HG03139 (cell line): ENCODE data around the gene GDPD5.

Experiments
- ATAC-seq: cut with Tn5 transposase; IDR thresholded peaks from one replicate; pipeline ENCODE4 v1.9.1; 2021; ENCODE audit not compliant: unreplicated experiment

GDPD5 gene

GRCh38 chr11:75473684-75474083 is 52.1 kb downstream of the GDPD5 start:
- ATAC-seq = no peak

GRCh38 chr11:75472081-75472732 is 53.5 kb downstream of the GDPD5 start:
- no peak for ATAC-seq

GRCh38 chr11:75471176-75471973 is 54.4 kb downstream of the GDPD5 start:
- no peak for ATAC-seq

GRCh38 chr11:75470476-75471080 is 55.2 kb downstream of the GDPD5 start:
- no peak for ATAC-seq

- ATAC-seq = no peak
Observed at GRCh38 chr11:75469785-75470405, 55.8 kb downstream of the GDPD5 start.

- no peak for ATAC-seq
Observed at GRCh38 chr11:75468534-75469340, 57.0 kb downstream of the GDPD5 start.

- no peak for ATAC-seq
Observed at GRCh38 chr11:75467881-75468280, 57.9 kb downstream of the GDPD5 start.

- ATAC-seq = no peak
Observed at GRCh38 chr11:75467311-75467710, 58.4 kb downstream of the GDPD5 start.

- no peak for ATAC-seq
Observed at GRCh38 chr11:75465701-75466531, 59.8 kb downstream of the GDPD5 start.

GRCh38 chr11:75463106-75463774 is 62.5 kb downstream of the GDPD5 start:
- no peak for ATAC-seq

GRCh38 chr11:75462117-75462653 is 63.6 kb downstream of the GDPD5 start:
- no peak for ATAC-seq

GRCh38 chr11:75461151-75461550 is 64.6 kb downstream of the GDPD5 start:
- ATAC-seq = no peak

GRCh38 chr11:75456596-75457183 is 69.1 kb downstream of the GDPD5 start:
- ATAC-seq = no peak

GRCh38 chr11:75454987-75455386 is 70.8 kb downstream of the GDPD5 start:
- no peak for ATAC-seq

GRCh38 chr11:75453916-75454655 is 71.7 kb downstream of the GDPD5 start:
- ATAC-seq = no peak

- no peak for ATAC-seq
Observed at GRCh38 chr11:75450826-75451821, 74.6 kb downstream of the GDPD5 start.

GRCh38 chr11:75450236-75450635 is 75.5 kb downstream of the GDPD5 start:
- no peak for ATAC-seq
